GM21529 (cell line): ENCODE results near the gene RABEP2.
"Not testable (repeated sequence)": the region's sequence is repeated elsewhere in the genome, so short reads cannot be mapped to it uniquely, and the experiment has no call there.

Experiments
- ATAC-seq: cut with Tn5 transposase; IDR thresholded peaks from one replicate; pipeline ENCODE4 v1.9.1; 2021; ENCODE audit not compliant: unreplicated experiment

RABEP2 gene

GRCh38 chr16:28932339-28933141, 7.5 kb upstream of the RABEP2 start:
- no peak for ATAC-seq

- ATAC-seq = no peak
Observed at GRCh38 chr16:28931801-28932225, 6.8 kb upstream of the RABEP2 start, which contains the start of gene CD19. CD19 (plus strand) TSS chr16:28931971; CDS start chr16:28932001, 30 bp downstream.

GRCh38 chr16:28930652-28931051, 5.6 kb upstream of the RABEP2 start:
- ATAC-seq = no peak

GRCh38 chr16:28930203-28930602, 5.2 kb upstream of the RABEP2 start:
- ATAC-seq = no peak

GRCh38 chr16:28927815-28928214, 2.8 kb upstream of the RABEP2 start:
- ATAC-seq = no peak

GRCh38 chr16:28926284-28926683, 1.2 kb upstream of the RABEP2 start:
- not testable (repeated sequence) for ATAC-seq

- ATAC-seq = peak; percentile 30
Observed at GRCh38 chr16:28925386-28926228, 569 bp upstream of the RABEP2 start.

GRCh38 chr16:28924399-28924761, 658 bp downstream of the RABEP2 start:
- no peak for ATAC-seq

- ATAC-seq = peak; percentile 62
Observed at GRCh38 chr16:28923652-28924398, 1.2 kb downstream of the RABEP2 start.

- no peak for ATAC-seq
Observed at GRCh38 chr16:28923231-28923587, 1.8 kb downstream of the RABEP2 start.

- no peak for ATAC-seq
Observed at GRCh38 chr16:28918698-28919097, 6.3 kb downstream of the RABEP2 start.

- no peak for ATAC-seq
Observed at GRCh38 chr16:28917095-28917494, 7.9 kb downstream of the RABEP2 start.

GRCh38 chr16:28915181-28915580, 9.9 kb downstream of the RABEP2 start:
- ATAC-seq = no peak

GRCh38 chr16:28913946-28914724, 10.9 kb downstream of the RABEP2 start:
- no peak for ATAC-seq

GRCh38 chr16:28912558-28912957, 12.5 kb downstream of the RABEP2 start:
- no peak for ATAC-seq

- ATAC-seq = no peak
Observed at GRCh38 chr16:28910086-28911031, 14.7 kb downstream of the RABEP2 start.

- no peak for ATAC-seq
Observed at GRCh38 chr16:28905800-28906372, 19.2 kb downstream of the RABEP2 start.

GRCh38 chr16:28905229-28905754, 19.7 kb downstream of the RABEP2 start:
- no peak for ATAC-seq

GRCh38 chr16:28904828-28905227, 20.2 kb downstream of the RABEP2 start:
- ATAC-seq = no peak
